Measurements from ENCODE around the gene ETV7.
"Not testable (repeated sequence)": the region's sequence is repeated elsewhere in the genome, so short reads cannot be mapped to it uniquely, and the experiment has no call there.

ETV7 gene

DNA sequence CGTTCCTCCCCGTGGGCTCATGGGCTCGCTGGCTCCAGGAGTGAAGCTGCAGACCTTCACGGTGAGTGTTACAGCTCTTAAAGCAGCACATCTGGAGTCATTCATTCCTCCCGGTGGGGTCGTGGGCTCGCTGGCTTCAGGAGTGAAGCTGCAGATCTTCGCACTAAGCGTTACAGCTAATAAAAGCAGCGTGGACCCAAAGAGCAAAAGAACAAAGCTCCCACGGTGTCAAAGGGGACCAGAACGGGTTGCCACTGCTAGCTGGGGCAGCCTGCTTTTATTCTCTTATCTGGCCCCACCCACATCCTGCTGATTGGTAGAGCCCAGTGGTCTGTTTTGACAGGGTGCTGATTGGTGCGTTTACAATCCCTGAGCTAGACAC is 24.1 kb downstream of the ETV7 start:
- DNase-seq (ENCODE audit: low spot score), result not testable (repeated sequence)

DNA sequence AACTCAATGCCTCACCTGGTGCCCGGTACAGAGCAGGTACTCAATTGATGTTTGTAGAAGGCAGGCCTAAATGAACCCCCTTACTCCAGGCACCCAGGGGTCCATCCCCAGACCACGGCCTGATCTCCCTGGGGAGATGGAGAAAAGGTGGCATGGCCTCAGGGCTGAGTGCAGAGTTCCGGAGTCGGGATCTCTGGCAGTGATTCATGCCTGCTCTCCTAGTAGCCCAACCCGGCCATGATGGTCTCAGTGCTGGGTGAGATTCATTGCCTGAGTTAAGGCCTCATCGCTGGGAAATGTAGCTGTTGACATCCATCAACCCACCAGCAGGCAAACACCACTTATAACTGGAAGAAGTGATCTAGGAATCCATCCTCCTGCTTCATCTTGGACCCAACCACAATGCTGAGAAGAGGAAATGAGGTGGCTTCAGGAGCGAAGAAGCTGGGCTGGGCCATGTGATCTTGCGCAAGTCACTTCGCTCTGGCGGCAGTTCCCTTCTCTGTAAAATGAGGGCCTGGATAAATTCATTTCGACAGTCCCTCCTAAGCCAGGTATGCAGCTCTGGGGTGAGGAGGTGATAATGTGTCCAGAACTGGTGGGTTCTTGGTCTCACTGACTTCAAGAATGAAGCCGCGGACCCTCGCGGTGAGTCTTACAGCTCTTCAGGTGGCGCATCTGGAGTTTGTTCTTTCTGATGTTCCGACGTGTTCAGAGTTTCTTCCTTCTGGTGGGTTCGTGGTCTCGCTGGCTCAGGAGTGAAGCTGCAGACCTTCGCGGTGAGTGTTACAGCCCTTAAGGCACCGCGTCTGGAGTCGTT is 24.7 kb downstream of the ETV7 start:
- DNase-seq (ENCODE audit: low spot score), result no peak

DNA sequence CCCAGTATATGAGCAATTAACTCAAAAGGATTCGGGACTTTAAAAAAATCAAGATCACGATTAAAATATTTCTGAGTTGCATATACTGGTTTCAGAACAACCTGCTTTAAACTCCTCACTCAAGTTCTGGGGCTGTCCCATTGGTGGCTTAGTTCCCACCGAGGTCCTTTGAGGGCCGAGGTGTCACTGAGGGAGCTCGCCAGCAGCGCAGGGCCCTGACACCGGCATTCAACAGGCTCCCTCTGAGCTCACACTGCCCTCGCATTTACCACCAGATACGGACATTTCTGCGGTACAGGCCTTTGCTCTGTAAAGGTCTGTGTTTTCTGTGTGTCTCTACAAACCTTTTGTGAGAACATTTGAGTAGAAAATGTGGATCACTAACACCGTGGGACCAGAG is 26.4 kb downstream of the ETV7 start:
- no peak for DNase-seq (ENCODE audit: low spot score)

DNA sequence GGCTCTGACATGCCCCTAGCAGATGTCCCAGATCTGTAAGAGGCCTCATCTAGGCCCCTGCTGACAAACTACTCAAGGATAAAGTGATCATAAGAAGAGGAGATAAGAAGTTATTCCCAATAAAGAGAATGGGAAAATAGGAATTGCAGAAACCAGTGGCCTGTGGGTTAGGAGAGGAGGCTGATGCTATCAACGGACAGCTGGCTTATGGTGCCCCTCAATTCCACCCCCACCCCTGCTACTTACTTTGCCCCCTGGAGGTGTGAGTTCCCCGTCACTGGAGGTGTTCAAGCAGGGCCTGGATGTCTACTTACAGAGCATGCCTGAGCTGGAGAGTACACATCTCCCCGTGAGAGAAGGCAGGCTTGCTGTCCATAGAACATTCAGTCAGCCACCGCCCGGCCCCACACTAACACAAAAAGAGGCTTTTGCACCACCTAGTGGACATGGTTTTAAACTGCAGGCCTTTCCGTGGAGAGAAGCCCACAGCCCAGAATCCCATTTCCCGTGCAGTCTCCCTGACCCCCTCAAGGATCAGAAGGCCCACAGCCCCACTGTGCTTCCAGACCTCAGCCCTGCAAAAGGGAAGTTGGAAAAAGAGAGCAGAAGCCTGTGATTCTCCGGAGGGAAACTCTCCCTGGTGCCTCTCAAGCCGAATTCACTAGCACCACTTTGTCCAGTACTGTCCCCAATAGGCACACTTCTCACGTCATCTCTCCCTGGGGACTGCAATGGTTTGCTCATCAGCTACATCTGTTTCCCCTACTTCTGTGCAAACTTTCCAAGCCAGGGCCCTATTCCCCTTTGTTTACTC is 27.0 kb downstream of the ETV7 start:
- peak; percentile 87 for DNase-seq (ENCODE audit: low spot score)

DNA sequence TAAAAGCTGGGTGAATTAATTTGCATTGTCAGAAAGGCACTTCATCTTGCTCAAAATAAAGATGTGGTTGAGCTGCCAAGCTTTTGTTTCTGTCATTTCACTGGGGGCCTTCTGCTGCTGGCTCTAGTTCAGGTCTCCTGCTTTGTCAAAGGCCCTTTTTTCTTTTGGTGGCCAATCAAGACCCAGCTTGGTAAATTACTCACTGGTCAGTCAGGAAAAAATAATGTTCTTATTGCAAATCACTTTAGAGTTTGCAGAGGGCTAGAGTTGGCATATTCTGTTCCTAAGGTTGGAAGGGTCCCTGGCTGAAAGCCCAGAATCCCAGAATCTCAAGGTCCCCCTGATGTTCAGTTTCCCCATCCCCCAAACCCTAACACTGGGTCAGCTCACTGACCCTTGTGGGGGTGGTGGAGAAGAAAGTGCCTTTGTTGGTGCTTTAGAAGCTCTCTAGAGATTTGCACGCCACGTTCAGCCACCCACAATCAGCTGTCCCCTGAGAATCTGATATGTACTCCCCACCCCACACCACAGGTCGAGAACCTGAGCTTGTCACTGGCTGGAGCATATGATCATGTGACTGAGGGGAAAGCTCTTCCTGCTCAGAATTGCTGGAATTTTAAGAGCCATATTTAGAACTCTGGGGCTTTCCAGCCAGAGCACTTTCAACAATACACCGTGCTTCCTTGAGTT is 29.1 kb downstream of the ETV7 start:
- DNase-seq (ENCODE audit: low spot score), result no peak

DNA sequence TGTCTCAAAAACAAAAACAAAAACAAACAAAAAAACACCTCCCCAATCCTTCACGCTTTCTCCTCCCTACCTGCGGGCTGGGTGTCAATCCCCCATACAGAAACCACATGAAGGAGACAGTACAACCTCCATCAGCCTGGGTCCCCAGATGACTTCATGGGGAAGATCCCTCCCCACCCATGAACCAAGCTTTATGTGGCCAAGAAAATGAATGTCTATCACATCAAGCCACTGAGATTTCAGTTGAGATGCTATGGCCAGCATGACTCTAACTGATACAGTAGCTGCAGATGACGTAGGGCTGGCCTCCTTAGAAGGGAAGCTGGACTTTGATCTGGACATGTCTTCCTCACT is 29.6 kb downstream of the ETV7 start:
- no peak for DNase-seq (ENCODE audit: low spot score)

DNA sequence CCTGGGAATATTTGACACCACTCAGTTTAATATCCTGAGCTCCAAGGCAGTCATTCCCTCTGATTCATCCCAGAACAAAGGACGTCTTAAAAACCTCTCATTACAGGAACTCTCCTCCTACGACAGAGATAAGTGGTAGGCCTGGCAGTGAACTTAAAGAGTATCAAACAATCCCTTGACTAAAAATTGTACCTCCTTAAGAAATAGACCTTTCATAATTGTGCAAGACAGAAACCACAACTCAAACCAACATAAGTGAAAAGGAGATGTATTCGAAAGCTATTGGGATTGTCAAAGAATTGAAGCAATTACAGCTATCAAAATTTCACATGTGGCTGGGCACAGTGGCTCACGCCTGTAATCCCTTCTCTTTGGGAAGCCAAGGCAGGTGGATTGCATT is 31.6 kb downstream of the ETV7 start:
- DNase-seq (ENCODE audit: low spot score), result no peak

DNA sequence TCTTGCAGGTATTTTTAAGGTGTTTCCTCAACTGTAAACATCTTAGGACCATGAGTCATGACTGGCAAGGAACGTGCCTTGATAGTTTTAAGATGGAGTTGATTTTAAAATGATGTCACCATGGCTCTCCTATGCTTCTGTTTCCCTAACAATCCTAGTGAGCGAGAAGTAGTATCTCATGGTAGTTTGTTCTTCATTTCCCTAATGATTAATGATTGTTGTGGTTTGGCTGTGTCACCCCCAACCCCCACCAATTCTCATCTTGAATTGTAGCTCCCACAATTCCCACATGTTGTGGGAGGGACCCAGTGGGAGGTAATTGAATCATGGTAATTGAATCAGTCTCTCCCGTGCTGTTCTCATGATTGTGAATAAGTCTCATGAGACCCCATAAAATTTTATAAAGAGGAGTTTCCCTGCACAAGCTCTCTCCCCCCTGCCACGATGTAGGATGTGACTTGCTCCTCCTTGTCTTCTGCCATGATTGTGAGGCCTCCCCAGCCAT is 34.0 kb downstream of the ETV7 start:
- no peak for DNase-seq (ENCODE audit: low spot score)

DNA sequence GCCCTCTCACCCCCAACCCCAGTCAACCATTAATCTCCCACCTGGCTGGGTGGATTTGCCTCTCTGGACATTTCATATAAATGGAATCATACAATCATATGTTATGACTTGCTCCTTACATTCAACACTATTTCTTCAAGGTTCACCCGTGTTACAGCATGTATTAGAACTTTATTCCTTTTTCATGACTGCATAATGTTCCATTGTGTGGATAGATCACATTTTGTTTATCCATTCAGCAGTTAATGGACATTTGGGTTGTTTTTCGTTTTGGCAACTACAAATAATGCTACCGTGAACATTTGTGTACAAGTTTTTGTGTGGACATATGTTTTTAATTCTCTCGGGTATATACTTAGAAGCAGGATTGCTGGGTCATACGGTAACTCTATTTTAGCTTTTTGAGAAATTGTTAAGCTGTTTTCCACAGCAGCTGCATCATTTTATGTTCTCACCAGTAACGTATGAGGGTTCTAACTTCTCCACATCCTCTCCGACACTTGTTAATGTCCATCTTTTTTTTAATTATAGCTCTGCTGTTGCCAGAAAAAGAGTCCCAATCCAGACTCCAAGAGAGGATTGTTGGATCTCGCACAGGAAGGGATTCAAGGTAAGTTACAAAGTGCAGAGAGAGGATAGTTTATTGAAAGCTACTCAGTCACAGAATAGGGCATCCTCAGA is 34.9 kb downstream of the ETV7 start:
- no peak for DNase-seq (ENCODE audit: low spot score)

DNA sequence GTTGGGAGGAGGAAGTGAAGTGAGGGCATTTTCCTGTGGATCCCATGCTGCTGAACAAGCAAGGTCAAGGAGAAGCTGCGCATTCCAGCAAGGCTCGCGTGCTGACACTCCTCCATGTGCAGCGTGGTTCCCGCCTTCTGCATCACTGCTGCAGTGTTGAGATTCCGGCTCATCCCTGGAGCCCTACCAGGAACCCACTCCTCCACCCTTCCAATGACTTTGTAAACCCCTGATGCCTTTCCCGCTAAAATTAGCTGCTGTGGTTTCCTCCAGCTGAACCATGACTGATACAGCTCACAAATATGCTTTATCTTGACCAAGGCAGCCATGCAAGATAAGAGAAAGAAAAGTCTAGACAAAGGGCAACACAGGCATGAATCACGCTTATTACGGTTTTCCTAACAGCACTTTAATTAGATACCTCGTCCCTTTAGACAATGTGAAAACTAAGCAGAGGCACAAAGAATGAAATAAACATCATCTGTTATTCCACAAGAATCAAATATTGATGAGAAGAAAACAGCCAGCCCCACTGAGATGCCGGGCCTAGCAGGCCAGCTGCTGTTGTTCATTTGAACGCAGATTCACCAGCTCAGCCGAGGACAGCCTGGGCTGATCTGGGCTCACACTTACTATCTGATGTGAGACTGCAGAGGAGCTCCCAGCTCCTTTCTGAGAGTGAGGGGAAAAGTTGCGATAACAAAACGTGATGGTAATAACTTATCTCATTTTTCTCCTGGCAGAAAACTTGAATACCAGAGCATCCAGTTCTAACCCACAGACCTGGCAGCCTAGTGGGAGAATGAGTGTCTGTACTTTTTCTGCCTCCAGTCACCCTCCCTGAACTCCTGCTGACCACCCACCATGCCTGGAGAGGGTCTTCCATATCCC is 36.5 kb downstream of the ETV7 start:
- DNase-seq (ENCODE audit: low spot score), result no peak

DNA sequence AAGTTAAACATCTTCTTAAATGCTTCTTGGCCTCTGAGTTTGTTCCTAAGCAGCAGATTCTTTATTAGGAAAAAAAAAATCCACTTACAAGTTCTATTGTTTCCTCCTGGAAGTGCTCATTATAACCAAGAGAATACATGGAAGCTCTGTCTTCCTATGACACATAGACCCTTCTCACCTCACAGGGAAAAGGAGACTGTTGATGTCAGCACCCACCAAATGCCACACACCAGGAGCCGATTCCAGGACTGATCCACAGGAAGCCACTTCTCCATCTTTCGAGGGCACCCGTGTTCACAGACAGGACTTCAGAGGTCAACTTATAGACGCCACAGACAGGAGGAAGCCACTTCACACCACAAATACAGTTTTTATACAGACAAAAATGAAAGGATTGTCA is 37.4 kb downstream of the ETV7 start:
- no peak for DNase-seq (ENCODE audit: low spot score)

DNA sequence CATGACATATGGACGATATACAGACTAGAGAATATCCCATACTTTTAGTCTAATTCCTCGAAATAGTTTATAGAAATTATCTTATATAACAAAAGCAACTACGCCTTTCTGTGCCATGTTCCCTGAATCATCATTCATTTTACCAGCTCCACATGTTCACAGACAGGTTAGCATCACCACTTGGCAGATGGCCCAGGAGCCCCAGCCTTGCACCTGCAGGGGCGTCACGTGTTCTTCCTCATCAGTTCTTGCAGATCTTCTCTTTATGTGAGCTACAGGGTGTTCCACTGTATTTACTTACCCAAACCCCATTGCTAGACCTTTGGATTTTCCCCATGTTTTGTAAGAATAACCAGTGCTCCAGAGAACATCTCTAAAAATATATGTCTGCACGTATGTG is 38.2 kb downstream of the ETV7 start:
- peak; percentile 88 for DNase-seq (ENCODE audit: low spot score)

DNA sequence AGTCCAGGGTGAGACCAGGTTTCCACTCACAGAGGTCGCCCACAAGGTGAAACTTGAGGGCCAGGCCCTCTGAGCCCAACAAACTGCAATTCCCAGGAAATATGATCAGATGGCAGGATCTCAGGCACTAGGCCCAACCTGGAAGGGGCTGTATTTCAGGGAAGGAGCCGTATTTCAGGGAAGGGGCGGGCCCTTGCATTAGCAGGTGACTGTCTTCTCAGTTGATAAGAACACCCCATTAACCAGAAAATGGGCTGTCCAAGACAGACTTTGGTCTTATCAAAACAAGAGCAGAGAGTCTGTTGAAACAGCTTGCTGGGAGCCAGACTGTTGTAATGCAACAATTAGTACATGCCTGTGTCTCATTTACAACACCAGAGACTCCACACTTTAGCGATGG is 39.8 kb downstream of the ETV7 start:
- DNase-seq (ENCODE audit: low spot score), result no peak

DNA sequence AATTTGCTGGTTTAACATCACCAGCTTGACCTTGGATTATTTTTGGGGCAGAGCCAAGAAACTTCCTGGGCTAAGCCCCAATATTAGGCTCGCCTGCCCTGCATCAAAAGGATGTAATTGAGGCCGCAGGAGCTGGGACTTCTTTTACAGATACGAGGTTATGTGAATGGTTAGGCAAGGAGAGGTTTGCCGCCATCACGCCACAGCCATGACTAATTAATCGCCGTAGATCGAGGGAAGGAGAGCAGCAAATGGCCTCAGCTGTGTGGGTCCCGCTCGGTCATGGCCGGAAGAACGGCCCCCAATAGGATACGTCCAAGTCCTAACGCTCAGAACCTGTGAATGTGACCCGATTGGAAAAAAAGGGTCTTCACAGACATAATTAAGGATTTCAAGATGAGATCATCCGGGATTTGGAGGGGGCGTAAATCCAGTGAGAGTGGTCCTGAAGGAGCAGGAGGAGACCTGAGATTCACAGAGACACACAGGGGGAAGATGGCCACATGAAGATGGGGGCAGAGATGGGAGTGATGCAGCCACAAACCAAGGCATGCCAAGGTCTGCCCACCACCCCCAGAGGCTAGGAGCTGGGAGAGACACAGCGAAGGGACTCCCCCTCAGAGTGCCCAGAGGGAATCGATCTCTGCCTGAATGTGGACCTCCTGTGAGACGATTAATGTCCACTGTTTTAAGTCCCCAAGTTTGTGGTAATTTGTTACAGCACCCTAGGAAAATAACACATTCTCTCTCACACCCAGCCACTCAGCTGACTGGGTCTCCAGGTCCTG is 40.8 kb downstream of the ETV7 start:
- DNase-seq (ENCODE audit: low spot score), result no peak

DNA sequence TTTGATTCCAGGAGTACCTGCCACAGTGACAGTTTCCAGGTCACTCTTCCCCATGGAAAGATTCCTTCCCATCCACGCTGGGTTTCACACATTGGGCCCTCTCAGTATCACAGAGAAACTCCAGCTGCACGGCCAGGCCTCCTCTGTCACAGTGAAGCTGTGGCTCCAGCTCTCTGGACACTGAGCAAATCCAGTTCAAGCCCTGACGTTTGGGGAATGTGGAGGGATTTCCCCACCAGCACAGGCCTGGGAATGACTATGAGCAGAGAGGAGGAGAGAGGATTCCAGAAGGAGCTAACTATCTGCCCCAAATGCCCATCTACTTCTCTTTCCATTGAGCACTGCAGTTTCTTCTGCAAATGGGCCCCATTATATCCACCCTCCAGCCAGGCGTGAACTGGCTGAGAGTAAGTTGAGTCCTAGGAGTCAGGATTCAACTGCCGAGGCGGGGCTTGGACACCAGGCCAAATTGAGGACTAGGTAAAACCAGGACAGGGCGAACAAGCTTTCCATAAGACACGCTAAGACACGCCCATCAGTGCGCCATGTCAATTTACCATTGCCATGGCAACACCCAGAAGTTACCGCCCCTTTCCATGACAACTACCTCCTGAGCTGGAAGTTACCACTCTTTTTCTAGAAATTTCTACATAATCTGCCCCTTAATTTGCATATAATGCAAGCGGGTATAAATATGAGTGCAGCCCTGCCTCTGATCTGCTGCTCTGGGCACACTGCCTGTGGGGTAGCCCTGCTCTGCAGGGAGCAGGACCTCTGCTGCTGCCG is 41.6 kb downstream of the ETV7 start:
- no peak for DNase-seq (ENCODE audit: low spot score)

DNA sequence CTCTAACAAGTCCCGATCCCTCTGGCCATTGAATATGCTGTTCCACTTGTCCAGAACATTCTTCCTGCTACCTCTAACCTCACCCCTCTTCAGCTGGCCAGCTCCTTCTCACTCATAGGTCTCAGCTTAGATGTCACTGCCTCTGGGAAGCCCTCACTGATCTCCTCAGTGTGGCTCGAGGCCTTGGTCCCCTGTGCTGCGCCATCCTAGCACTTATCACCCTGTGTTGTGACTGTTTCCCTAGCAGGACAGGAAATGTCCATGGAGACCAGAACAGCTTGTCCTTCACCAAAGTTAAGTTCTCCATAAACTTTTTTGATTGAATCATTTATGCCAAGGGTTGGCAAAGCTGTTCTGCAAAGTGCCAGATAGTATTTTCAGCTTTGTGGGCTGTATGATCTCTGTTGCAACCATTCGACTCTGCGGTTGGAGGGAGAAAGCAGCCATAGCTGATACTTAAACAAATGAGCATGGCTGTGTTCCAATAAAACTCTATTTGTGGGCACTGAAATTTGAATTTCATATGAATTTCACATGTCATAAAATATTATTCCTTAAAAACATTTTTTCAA is 44.3 kb downstream of the ETV7 start:
- DNase-seq (ENCODE audit: low spot score), result no peak

DNA sequence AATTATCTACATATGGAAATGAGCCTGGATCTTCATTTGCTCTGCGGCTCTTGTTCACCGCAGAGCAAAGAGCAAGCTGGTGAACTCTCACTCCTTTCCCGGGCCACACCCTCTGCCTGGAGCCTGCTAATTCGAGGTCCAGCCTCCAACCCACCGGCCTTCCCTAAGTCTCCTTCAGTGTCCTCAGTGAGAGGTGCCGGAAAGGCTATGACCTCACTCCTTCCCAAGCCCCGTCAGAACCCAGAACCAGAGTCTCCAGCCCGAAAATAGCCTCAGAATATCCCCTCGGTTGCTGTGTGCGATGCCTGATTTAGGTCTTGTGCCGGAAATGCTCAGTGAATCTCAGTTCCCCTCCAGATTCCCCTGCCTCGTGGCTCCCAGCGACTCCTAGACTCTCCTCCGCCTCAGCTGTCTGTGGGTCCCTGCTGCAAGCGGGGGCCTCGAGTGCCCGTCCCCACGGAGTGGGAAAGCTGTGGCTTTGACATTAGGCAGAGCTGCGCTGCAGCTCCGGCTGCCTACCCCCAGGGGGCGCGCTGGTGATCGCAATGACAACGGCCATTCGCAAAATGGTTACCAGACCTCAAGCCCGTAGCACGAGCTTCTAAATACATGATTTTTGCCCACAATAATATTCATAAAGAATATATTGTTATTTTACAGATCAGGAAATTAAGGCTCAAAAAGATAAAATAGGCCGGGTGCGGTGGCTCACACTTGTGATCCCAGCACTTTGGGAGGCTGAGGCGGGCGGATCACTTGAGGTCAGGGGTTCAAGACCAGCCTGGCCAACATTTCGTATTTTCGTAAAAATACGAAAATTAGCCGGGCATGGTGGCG is 46.6 kb downstream of the ETV7 start:
- DNase-seq (ENCODE audit: low spot score), result peak; percentile 78

DNA sequence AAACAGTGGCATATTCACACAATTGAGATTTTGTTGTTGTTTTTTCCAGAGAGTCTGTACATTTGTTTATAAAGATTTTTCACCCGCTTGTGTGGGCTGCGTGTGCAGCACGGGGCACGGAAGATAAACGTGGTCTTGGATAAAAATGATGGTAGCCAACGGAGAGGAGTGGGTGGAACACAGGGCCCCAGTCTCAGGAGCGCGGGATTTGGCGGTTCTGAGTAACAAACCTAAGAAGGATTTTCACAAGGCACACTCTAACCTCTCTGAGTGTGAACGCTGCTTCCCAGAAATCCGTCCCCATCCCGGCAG is 47.2 kb downstream of the ETV7 start:
- no peak for DNase-seq (ENCODE audit: low spot score)
